ENCODE measurements around the gene ARHGAP10.
A peak's percentile ranks its signal among the peaks of the same experiment; 100 is the strongest.

The ARHGAP10 gene

GRCh38 chr4:147923381-147923780, 191.5 kb downstream of the ARHGAP10 start:
- no peak for DNase-seq

- DNase-seq = no peak
Observed at GRCh38 chr4:147923854-147924253, 192.0 kb downstream of the ARHGAP10 start.

DNA sequence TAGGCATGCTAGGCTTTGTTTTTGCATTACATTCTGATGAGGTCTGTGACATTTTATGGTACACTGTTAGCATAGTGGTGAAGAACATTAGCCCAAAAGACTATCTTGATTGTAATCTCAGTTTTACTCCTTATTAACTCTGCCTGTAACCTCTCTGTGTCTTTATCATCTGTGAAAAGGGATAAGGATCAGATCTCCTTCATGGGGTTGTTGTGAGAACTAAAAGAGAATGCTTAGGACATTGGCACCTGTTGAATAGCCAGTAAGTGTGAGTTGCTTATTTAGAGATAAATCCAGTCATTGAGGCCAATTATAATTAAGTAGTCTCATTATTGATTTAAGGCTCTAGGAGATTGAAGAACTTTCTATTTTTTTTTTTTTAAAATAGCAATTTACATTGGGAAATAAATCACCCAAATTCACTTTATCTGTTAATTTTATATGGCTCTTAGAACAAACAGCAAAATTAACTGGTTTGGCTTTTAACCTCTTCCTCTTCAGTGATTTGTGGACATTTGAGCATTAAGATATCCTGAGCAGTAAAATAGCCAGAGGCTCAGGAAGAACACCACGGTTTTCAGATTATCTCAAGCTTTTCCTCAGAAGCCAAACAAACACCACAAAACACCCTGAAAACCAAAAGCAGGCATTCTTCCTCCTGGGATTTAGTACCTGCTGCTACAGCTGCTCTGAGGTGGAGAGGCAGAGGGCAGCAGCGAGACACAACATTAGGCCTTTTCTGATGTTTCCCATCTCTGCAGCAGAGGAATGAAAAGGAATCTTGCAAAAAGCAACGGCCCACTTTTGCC, 192.9 kb downstream of the ARHGAP10 start:
- DNase-seq = peak; percentile 1

GRCh38 chr4:147927377-147928137, 195.7 kb downstream of the ARHGAP10 start:
- no peak for DNase-seq

DNA sequence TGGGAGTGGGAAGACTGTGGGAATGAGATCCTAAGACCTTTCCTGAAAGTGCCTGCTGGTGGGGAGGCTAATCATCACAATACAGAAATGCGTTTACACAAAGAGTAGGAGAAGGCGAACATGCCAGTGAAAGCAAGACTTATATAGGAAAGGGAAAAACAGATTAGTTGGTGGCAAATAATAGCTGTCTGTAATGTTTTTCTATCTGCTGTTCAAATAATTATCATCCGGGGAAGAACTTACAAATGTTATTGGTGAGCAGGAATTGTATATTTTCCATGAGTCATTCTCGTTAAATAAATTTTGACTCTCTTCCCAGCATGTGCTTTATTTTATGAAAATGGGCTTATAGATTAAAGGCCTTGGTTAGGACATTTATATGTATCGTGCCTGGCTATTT, 196.5 kb downstream of the ARHGAP10 start:
- DNase-seq = no peak

GRCh38 chr4:147929746-147930145, 197.9 kb downstream of the ARHGAP10 start:
- no peak for DNase-seq

GRCh38 chr4:147933316-147933715, 201.4 kb downstream of the ARHGAP10 start:
- DNase-seq = no peak

DNA sequence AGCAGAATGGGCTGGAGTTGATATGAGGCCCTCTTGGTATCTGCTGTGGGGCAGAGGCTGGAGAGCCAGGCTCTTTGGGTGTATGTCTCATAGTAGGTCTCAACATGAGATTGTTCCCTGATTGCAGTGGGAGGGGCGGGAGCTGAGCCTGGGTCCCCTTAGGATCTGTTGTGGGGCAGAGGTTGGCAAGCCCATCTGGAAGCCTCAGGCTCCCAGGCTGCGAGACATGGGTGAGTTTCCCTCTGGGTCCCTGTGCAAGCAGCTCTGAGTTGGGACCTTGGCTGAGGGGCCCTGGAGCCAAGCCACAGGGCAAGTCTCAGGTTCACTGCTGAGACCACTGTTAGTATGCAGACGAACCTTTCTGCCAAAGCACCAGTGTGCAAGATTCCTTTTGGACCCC, 201.9 kb downstream of the ARHGAP10 start:
- no peak for DNase-seq

- no peak for DNase-seq
Observed at GRCh38 chr4:147938496-147938895, 206.6 kb downstream of the ARHGAP10 start.

- DNase-seq = no peak
Observed at GRCh38 chr4:147940171-147940570, 208.3 kb downstream of the ARHGAP10 start.

- DNase-seq = no peak
Observed at GRCh38 chr4:147941373-147941772, 209.5 kb downstream of the ARHGAP10 start.

DNA sequence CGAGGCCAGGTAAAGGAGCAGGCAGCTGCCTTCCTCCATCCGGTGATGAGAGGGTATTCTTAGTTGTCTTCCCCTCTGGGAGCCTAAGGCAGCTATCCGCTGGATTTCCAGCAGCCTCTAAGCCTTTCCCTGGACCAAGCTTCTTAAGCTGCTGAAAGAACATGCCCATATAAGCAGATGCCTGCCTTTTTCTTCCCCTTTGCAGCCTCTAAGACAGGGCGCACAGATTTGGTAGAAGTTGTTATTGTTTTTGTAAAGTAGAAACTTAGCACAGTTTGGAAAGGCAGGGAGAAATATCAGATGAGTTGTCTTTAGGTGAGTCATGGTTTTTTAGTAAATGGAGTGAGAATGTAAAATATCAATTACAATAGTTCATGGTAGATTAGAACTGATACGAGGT, 210.8 kb downstream of the ARHGAP10 start:
- no peak for DNase-seq

DNA sequence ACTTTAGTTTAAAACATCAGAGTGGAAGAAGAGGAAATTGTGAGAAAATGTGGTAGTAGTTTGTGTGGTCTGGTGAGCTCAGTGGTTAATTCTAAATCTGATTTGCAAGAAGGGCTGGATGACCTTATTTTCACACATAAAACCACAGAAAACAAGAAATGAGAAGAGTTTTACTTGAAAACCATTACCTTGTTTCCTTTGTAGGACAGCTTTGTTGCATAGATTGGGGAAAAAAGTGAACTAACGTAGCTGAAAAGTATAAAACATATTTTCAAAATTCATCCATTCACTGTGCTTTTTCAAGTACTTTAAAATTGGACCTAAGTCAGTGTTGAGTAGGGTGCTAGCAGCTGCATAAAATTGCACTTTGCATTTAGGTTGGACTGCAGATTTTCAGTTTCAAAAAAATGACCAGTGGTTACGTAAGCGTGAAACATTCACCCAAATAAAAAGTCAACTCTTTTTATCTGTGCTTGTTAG, 211.3 kb downstream of the ARHGAP10 start:
- DNase-seq = no peak

GRCh38 chr4:147944249-147944648, 212.4 kb downstream of the ARHGAP10 start:
- no peak for DNase-seq

- no peak for DNase-seq
Observed at GRCh38 chr4:147944670-147945260, 212.9 kb downstream of the ARHGAP10 start.

DNA sequence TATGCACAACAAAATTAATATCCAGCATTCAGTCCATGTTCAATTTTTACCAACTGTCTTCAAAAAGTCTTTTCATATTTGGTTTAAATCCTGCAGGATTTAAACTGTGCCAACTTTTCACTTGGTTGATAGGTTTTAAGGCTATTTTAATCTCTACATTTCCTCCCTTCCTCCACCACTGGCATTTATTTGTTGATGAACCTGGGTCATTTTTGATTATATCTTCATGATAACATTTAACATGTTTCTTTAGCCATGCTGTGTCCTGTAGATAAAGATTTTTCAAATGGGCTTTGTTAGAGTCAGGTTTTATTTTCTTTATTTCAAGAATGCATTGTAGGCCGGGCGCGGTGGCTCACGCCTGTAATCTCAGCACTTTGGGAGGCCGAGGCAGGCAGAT, 216.4 kb downstream of the ARHGAP10 start:
- DNase-seq = no peak

DNA sequence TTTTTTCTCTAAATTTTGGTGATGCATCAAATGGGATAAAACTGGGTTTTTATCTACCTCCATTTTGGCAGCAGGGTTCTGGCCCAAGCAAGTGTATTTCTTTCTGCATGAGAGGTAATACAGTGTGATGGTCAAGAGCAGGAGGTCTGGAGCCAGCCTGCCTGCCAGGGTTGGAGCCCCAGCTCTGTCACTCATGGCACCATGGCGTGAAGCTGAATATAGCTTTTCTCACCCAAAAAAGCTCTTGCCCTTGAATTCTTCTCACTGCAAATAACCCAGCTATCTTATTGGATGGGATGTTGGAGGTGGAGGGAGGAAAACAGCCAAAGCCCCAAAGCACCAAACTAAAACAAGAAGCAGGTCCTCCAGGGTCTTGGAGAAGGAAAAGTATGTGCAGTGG, 218.4 kb downstream of the ARHGAP10 start:
- DNase-seq = no peak

- no peak for DNase-seq
Observed at GRCh38 chr4:147950841-147951240, 219.0 kb downstream of the ARHGAP10 start.

DNA sequence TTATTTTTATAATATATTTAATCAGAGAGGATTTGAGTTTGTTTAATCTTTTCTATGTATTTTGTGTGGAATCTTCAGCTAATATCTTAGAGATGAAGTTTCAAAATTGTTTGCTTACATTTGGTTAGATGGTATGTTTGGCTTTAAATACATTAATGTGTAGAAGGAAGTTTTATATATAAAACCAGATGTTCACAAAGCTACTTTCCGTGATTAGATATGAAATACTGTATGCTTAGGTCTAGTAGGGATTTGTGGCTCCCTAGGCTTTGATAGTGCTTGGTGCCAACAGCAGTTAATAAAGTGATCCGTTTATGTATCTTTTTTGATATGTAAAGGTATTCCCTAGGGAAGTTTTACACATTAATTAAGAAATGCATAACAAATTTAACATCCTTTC, 223.0 kb downstream of the ARHGAP10 start:
- DNase-seq = no peak

- DNase-seq = no peak
Observed at GRCh38 chr4:147955827-147956558, 224.1 kb downstream of the ARHGAP10 start.

- no peak for DNase-seq
Observed at GRCh38 chr4:147957446-147957845, 225.6 kb downstream of the ARHGAP10 start.

GRCh38 chr4:147958057-147958456, 226.2 kb downstream of the ARHGAP10 start:
- DNase-seq = peak; percentile 22

DNA sequence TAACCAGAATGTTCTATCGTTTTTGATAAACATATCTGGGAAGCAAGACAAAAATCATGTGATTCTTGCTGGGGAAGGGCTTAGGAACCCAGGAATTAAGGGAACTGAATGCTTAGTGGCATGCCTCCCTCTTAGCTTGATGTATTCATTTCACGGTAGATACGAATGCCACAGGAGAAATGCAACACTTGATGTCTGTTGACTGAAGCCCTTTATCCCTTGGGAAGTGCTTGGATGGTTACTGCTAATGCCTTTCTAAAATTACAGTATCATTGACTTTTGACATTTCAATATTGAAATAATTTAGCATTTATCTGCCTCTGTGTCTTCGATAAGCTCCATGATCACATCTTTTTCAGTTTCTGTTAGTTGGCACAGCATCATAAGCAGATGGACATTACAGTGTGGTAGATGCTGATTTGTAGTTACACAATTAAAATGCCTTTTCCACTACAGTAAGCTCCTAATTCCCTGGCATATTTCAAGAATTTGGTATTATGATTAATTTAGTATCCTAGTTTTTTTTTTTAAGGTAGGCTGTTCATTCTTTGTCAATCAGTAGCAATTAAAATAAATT, 226.7 kb downstream of the ARHGAP10 start:
- no peak for DNase-seq

Measured in NCI-H226 (cell line).